ENCODE data around the gene ZNF497. TPM values are rescaled to one million over a fixed set of nuclear protein-coding genes. Genes with fewer than 3 reads are reported as not detected.

Gene ZNF497
- total and polyA plus RNA-seq, 10 of the 15 experiments (the other 5 are each of a cell fraction or from before 2014, with no cell fraction given), result 0.09 to 0.82 (median 0.28) TPM

GRCh38 chr19:58325311-58326022 lies 37.1 kb downstream of the ZNF497 start (continued):
- TF ChIP-seq BCL3 (IDR thresholded peaks at IDR 0.05; ENCODE audit: borderline replicate concordance, insufficient read depth, low read depth, low read length, poor library complexity, severe bottlenecking), result no peak
- TF ChIP-seq GABPA (IDR thresholded peaks at IDR 0.05; ENCODE audit: low read depth), result no peak
- TF ChIP-seq PAX8 (IDR thresholded peaks at IDR 0.05), result no peak
- no peak for TF ChIP-seq POU2F2 (IDR thresholded peaks at IDR 0.05; ENCODE audit: borderline replicate concordance, low read depth, low read length)
- TF ChIP-seq YBX1 (IDR thresholded peaks at IDR 0.05), result no peak
- TF ChIP-seq USF2 (IDR thresholded peaks at IDR 0.05; ENCODE audit: borderline replicate concordance, low read depth, low read length), result no peak
- TF ChIP-seq EP300 (IDR thresholded peaks at IDR 0.05; ENCODE audit: borderline replicate concordance in 1 of 2, control insufficient read depth in 1 of 2, low read depth in 2 of 2, low read length in 2 of 2), result no peak
- TF ChIP-seq GATAD2B (conservative IDR thresholded peaks at IDR 0.05; ENCODE audit: low read depth), result no peak
- no peak for TF ChIP-seq CBX5 (IDR thresholded peaks at IDR 0.05; ENCODE audit: low read depth)
- no peak for TF ChIP-seq KDM1A (IDR thresholded peaks at IDR 0.05; ENCODE audit: borderline replicate concordance)
- no peak for TF ChIP-seq TBL1XR1 (IDR thresholded peaks at IDR 0.05; ENCODE audit: low read depth, low read length)
- no peak for TF ChIP-seq RELB (IDR thresholded peaks at IDR 0.05; ENCODE audit: low read depth)

All from GM12878 (cell line).